SH-SY5Y (cell line): ENCODE measurements around the gene SMIM5.

Experiments
- GATA2 ChIP-seq: IDR thresholded peaks from 2 replicates; pipeline ENCODE4 v1.6.1; 2011; ENCODE audit warnings: mild to moderate bottlenecking, low read depth, low read length
- GATA3 ChIP-seq: IDR thresholded peaks from 2 replicates; pipeline ENCODE4 v1.6.1; 2011; ENCODE audit warnings: low read depth, mild to moderate bottlenecking, low read length, moderate library complexity

SMIM5 gene

GRCh38 chr17:75632863-75633485 lies at the start of gene SMIM5:
TSS of gene SMIM5 (plus strand) at chr17:75633434. CDS start at chr17:75640202, 6,768 bp downstream.
- TF ChIP-seq GATA2 (no peak), GATA3 (no peak)

- TF ChIP-seq GATA3 = no peak
- no peak for TF ChIP-seq GATA2
These were observed 48.4 kb upstream of the SMIM5 start for GRCh38 chr17:75584849-75585175.

- TF ChIP-seq GATA3 (no peak), GATA2 (no peak)
These were observed 45.3 kb upstream of the SMIM5 start, which contains the start of gene MYO15B for GRCh38 chr17:75587675-75588595. TSS of gene MYO15B (plus strand) at chr17:75587800. CDS start at chr17:75588058, 258 bp downstream.

GRCh38 chr17:75588596-75589011 lies 44.6 kb upstream of the SMIM5 start:
- no peak for TF ChIP-seq GATA2
- TF ChIP-seq GATA3 = no peak

GRCh38 chr17:75589012-75589918 lies 44.0 kb upstream of the SMIM5 start:
- TF ChIP-seq GATA3 = no peak
- TF ChIP-seq GATA2 = no peak

GRCh38 chr17:75589919-75590303 lies 43.3 kb upstream of the SMIM5 start:
- TF ChIP-seq GATA3 (no peak), GATA2 (no peak)

- no peak for TF ChIP-seq GATA3
- TF ChIP-seq GATA2 = no peak
These were observed 42.9 kb upstream of the SMIM5 start for GRCh38 chr17:75590314-75590761.

- TF ChIP-seq GATA3 (no peak), GATA2 (no peak)
These were observed 42.1 kb upstream of the SMIM5 start for GRCh38 chr17:75590849-75591721.

- TF ChIP-seq GATA2 (no peak), GATA3 (no peak)
These were observed 41.4 kb upstream of the SMIM5 start for GRCh38 chr17:75591722-75592302.

GRCh38 chr17:75592348-75593020 lies 40.8 kb upstream of the SMIM5 start:
- TF ChIP-seq GATA2 (no peak), GATA3 (no peak)

GRCh38 chr17:75594499-75595283 lies 38.5 kb upstream of the SMIM5 start:
- TF ChIP-seq GATA3 (no peak), GATA2 (no peak)
